H1 (cell line): ENCODE results near the gene LAT. TPM values are rescaled to one million over a fixed set of nuclear protein-coding genes. Genes with fewer than 3 reads are reported as not detected.

Experiments used
- CTCF ChIA-PET: fragments of 300-600 bp; sonication (Branson Sonifier 250); formaldehyde crosslinking; loops from one replicate; lab custom pipeline; 2021; ENCODE audit not compliant: partially characterized antibody; lab: Charles Lee
- POLR2A ChIA-PET: fragments of 300-600 bp; sonication (Branson Sonifier 250); formaldehyde crosslinking; loops from one replicate; lab custom pipeline; 2021; ENCODE audit warnings: inconsistent platforms; ENCODE audit not compliant: partially characterized antibody; lab: Charles Lee
- DNase-seq, 2 experiments: peaks; one replicate each; pipeline versions ENCODE4 v3.0.0 to v3.0.0-alpha.2; 2010 to 2022; ENCODE audit warnings: low spot score in 2 of 2, low read depth in 1 of 2, mixed read lengths in 1 of 2
- FAIRE-seq: peaks from 2 replicates; lab custom pipeline; 2011; peaks lifted over from hg19 to GRCh38; lab: Jason Lieb, UNC
- H2AFZ ChIP-seq: 2 replicates; pipeline ENCODE4 v1.8.1; 2012; ENCODE audit warnings: low read length, inconsistent platforms
- H2AK5ac ChIP-seq: 2 replicates; pipeline ENCODE4 v1.6.1; 2013; ENCODE audit warnings: low read depth, low read length
- H2BK120ac ChIP-seq: replicated peaks from 2 replicates; pipeline ENCODE3; 2013; ENCODE audit warnings: low read depth, low read length, inconsistent platforms
- H2BK12ac ChIP-seq: 2 replicates; pipeline ENCODE4 v1.6.1; 2013; ENCODE audit warnings: low read depth, low read length
- H2BK15ac ChIP-seq: 2 replicates; pipeline ENCODE4 v1.6.1; 2013; ENCODE audit warnings: low read length
- H2BK20ac ChIP-seq: 2 replicates; pipeline ENCODE4 v1.6.1; 2013; ENCODE audit warnings: low read length
- H2BK5ac ChIP-seq: 2 replicates; pipeline ENCODE4 v1.6.1; 2013; ENCODE audit warnings: low read depth, low read length
- H3K14ac ChIP-seq: 2 replicates; pipeline ENCODE4 v1.6.1; 2013; ENCODE audit warnings: inconsistent platforms; ENCODE audit not compliant: insufficient read length
- H3K18ac ChIP-seq: 2 replicates; pipeline ENCODE4 v1.6.1; 2013; ENCODE audit warnings: low read length; ENCODE audit errors: extremely low read depth
- H3K23ac ChIP-seq: 2 replicates; pipeline ENCODE4 v1.6.1; 2013; ENCODE audit warnings: inconsistent platforms; ENCODE audit not compliant: insufficient read length
- H3K23me2 ChIP-seq: 2 replicates; pipeline ENCODE4 v1.6.1; 2013; ENCODE audit warnings: low read depth, low read length
- H3K27ac ChIP-seq: 2 replicates; pipeline ENCODE4 v1.6.1; 2011; ENCODE audit warnings: low read depth, low read length, inconsistent platforms
- H3K27me3 ChIP-seq, 4 experiments: replicated peaks in 1 of 4; 1 replicate in 1 of 4; 2 replicates in 3 of 4; pipeline versions ENCODE4 v1.6.1 to v1.8.1; 2011 to 2013; ENCODE audit warnings: low read length in 3 of 4, mild to moderate bottlenecking in 3 of 4, inconsistent platforms in 2 of 4, mixed read lengths in 2 of 4, moderate library complexity in 1 of 4; ENCODE audit not compliant: control insufficient read depth in 3 of 4, insufficient read depth in 3 of 4; ENCODE audit errors: extremely low read depth in 1 of 4
- H3K36me3 ChIP-seq, 4 experiments: 2 replicates each; pipeline versions ENCODE4 v1.6.1 to v1.8.1; 2011 to 2013; ENCODE audit warnings: mild to moderate bottlenecking in 4 of 4, low read length in 3 of 4, moderate library complexity in 2 of 4, control low read depth in 1 of 4, inconsistent platforms in 1 of 4; ENCODE audit not compliant: insufficient read depth in 4 of 4, control insufficient read depth in 2 of 4
- H3K4ac ChIP-seq: replicated peaks from 2 replicates; pipeline ENCODE3; 2013; ENCODE audit warnings: low read length, low read depth, mixed read lengths, inconsistent platforms; ENCODE audit not compliant: insufficient read length
- H3K4me1 ChIP-seq, 4 experiments: replicated peaks in 1 of 4; 1 replicate in 1 of 4; 2 replicates in 3 of 4; pipeline versions ENCODE4 v1.6.1 to v1.8.1; 2011 to 2013; ENCODE audit warnings: low read length in 3 of 4, inconsistent platforms in 2 of 4, mixed read lengths in 1 of 4; ENCODE audit not compliant: insufficient read depth in 4 of 4, control insufficient read depth in 3 of 4
- H3K4me2 ChIP-seq, 2 experiments: 2 replicates each; pipeline versions ENCODE4 v1.6.1 to v1.8.1; 2011 to 2013; ENCODE audit warnings: low read depth in 2 of 2, low read length in 2 of 2, control low read depth in 1 of 2, inconsistent platforms in 1 of 2, mild to moderate bottlenecking in 1 of 2; ENCODE audit not compliant: insufficient read depth in 1 of 2
- H3K4me3 ChIP-seq, 4 experiments: fragments of 200-600, 300-600 bp in 1 of 4; sonication (generic), shearing (Covaris generic), sonication (Bioruptor Twin) in 1 of 4; 2 replicates each; pipeline versions ENCODE4 v1.5.1 to v1.8.1; 2011 to 2016; ENCODE audit warnings: low read length in 4 of 4, low read depth in 3 of 4, control low read depth in 2 of 4, inconsistent platforms in 2 of 4, mild to moderate bottlenecking in 2 of 4, mixed read lengths in 1 of 4, moderate library complexity in 1 of 4; ENCODE audit not compliant: insufficient read depth in 2 of 4; ENCODE audit errors: extremely low read depth in 1 of 4
- H3K56ac ChIP-seq: replicated peaks from 2 replicates; pipeline ENCODE3; 2013; ENCODE audit warnings: low read depth, mild to moderate bottlenecking, mixed read lengths, low read length, inconsistent platforms; ENCODE audit not compliant: insufficient read length
- H3K79me1 ChIP-seq: 2 replicates; pipeline ENCODE4 v1.6.1; 2013; ENCODE audit warnings: low read depth, low read length, control low read depth
- H3K79me2 ChIP-seq, 2 experiments: 2 replicates each; pipeline versions ENCODE4 v1.6.1 to v1.8.1; 2012 to 2013; ENCODE audit warnings: low read length in 2 of 2, mild to moderate bottlenecking in 2 of 2, inconsistent platforms in 1 of 2; ENCODE audit not compliant: insufficient read depth in 2 of 2, control insufficient read depth in 1 of 2
- H3K9ac ChIP-seq, 4 experiments: replicated peaks in 1 of 4; 1 replicate in 1 of 4; 2 replicates in 3 of 4; pipeline versions ENCODE4 v1.6.1 to v1.8.1; 2011 to 2013; ENCODE audit warnings: low read depth in 3 of 4, low read length in 3 of 4, control low read depth in 2 of 4, mild to moderate bottlenecking in 2 of 4, moderate library complexity in 2 of 4, inconsistent platforms in 1 of 4; ENCODE audit errors: extremely low read depth in 1 of 4
- H3K9me3 ChIP-seq, 2 experiments: 2 replicates each; pipeline versions ENCODE4 v1.6.1 to v1.8.1; 2012 to 2013; ENCODE audit warnings: mild to moderate bottlenecking in 2 of 2, moderate library complexity in 2 of 2, control low read depth in 1 of 2, inconsistent platforms in 1 of 2, low read depth in 1 of 2, low read length in 1 of 2, mixed read lengths in 1 of 2; ENCODE audit not compliant: insufficient read depth in 2 of 2
- H4K20me1 ChIP-seq, 2 experiments: replicated peaks in 1 of 2; 2 replicates each; pipeline versions ENCODE3 to v1.8.1; 2011 to 2013; ENCODE audit warnings: inconsistent platforms in 2 of 2, low read length in 2 of 2, mild to moderate bottlenecking in 1 of 2; ENCODE audit not compliant: insufficient read depth in 2 of 2, control insufficient read depth in 1 of 2
- H4K5ac ChIP-seq: 2 replicates; pipeline ENCODE4 v1.6.1; 2013; ENCODE audit warnings: low read length, low read depth, mixed read lengths, inconsistent platforms; ENCODE audit not compliant: insufficient read length
- H4K8ac ChIP-seq: 2 replicates; pipeline ENCODE4 v1.8.0; 2013; ENCODE audit warnings: mild to moderate bottlenecking, moderate library complexity, low read length, inconsistent platforms; ENCODE audit not compliant: insufficient read depth; ENCODE audit errors: extremely low read depth
- H4K91ac ChIP-seq: replicated peaks from 2 replicates; pipeline ENCODE3; 2013; ENCODE audit warnings: low read length, mixed read lengths, inconsistent platforms; ENCODE audit not compliant: insufficient read length
- ATF3 ChIP-seq: IDR thresholded peaks from 2 replicates; pipeline ENCODE4 v1.6.1; 2011; ENCODE audit warnings: low read depth, mild to moderate bottlenecking, low read length; ENCODE audit not compliant: insufficient read depth
- CBX5 ChIP-seq: fragments of 300-800, 300-1000 bp; sonication (generic); IDR thresholded peaks from 2 replicates; pipeline ENCODE4 v1.7.1; 2016; ENCODE audit warnings: antibody characterized with exemption, low read length, low read depth
- CREB1 ChIP-seq: IDR thresholded peaks from 2 replicates; pipeline ENCODE4 v1.6.1; 2012; ENCODE audit warnings: inconsistent platforms
- CTCF ChIP-seq, 3 experiments: IDR thresholded peaks; 1 replicate in 2 of 3; 2 replicates in 1 of 3; pipeline versions ENCODE4 v1.5.1 to v1.6.1; 2011; ENCODE audit warnings: low read length in 3 of 3, mild to moderate bottlenecking in 3 of 3, inconsistent platforms in 2 of 3, low read depth in 1 of 3, moderate library complexity in 1 of 3; ENCODE audit not compliant: insufficient read depth in 1 of 3; ENCODE audit errors: control extremely low read depth in 1 of 3
- GTF2F1 ChIP-seq: IDR thresholded peaks from 2 replicates; pipeline ENCODE4 v1.6.1; 2012; ENCODE audit warnings: low read depth, low read length, improper control_type of control experiment, borderline replicate concordance
- JUND ChIP-seq: IDR thresholded peaks from 2 replicates; pipeline ENCODE4 v1.6.1; 2011; ENCODE audit warnings: mild to moderate bottlenecking, improper control_type of control experiment, low read length
- NRF1 ChIP-seq: IDR thresholded peaks from 2 replicates; pipeline ENCODE4 v1.6.1; 2011; ENCODE audit warnings: mild to moderate bottlenecking, low read depth, low read length, improper control_type of control experiment
- RFX5 ChIP-seq: IDR thresholded peaks from 2 replicates; pipeline ENCODE4 v1.6.1; 2011; ENCODE audit warnings: low read depth, low read length, improper control_type of control experiment, borderline replicate concordance
- SAP30 ChIP-seq: fragments of 300-600 bp; sonication (generic); IDR thresholded peaks from 2 replicates; pipeline ENCODE4 v1.7.1; 2012; ENCODE audit warnings: low read length, moderate library complexity, mild to moderate bottlenecking, inconsistent platforms; ENCODE audit not compliant: insufficient read depth, insufficient replicate concordance
- SIRT6 ChIP-seq: IDR thresholded peaks from one replicate; pipeline ENCODE4 v1.7.1; 2012; ENCODE audit warnings: low read length, inconsistent platforms
- SIX5 ChIP-seq: IDR thresholded peaks from 2 replicates; pipeline ENCODE4 v1.6.1; 2011; ENCODE audit warnings: mild to moderate bottlenecking, low read depth, low read length
- SRF ChIP-seq: IDR thresholded peaks from 2 replicates; pipeline ENCODE4 v1.6.1; 2011; ENCODE audit warnings: mild to moderate bottlenecking, low read depth, low read length, moderate library complexity
- TEAD4 ChIP-seq: IDR thresholded peaks from 2 replicates; pipeline ENCODE4 v1.6.1; 2012; ENCODE audit warnings: low read depth, low read length, inconsistent platforms, mixed read lengths
- polyA plus RNA-seq, 7 experiments: library from polyadenylated mRNA; depleted of rRNA in 3 of 7; stranded (reverse) in 5 of 7; unstranded in 2 of 7; fragments of >200 nt in 5 of 7; fragments of 200-250 nt in 2 of 7; gene quantifications; 1 replicate in 5 of 7; 2 replicates in 1 of 7; 4 replicates in 1 of 7; pipeline versions ENCODE4 v1.2.1 to v1.2.3, GENCODE V29; 2011 to 2013; ENCODE audit warnings: missing spikeins in 2 of 7, mixed read lengths in 2 of 7
- total RNA-seq: library from RNA; stranded (reverse); fragmentation: NEBNext Ultra II Directional; extraction: Animal tissue kit (Norgen Biotek cat#: 25700); gene quantifications from 2 replicates; pipeline ENCODE4 v1.2.1, GENCODE V29; 2021

Gene LAT
- total and polyA plus RNA-seq, 2 of the 8 experiments (the other 6 are each of a cell fraction or from before 2014, with no cell fraction given), result 2.7 to 3.4 TPM

GRCh38 chr16:28943281-28943680 lies 41.6 kb upstream of the LAT start:
- H3K79me1 ChIP-seq, result no peaks in the 10 kb centered on the region
- H2BK20ac ChIP-seq, result no peak overlapping the region
- no peak overlapping the region for H2AK5ac ChIP-seq
- POLR2A ChIA-PET, result interaction anchor here (0.7 to 3.0 kb wide), 6 partner anchors 12 to 121 kb away, joined by 3 to 13 read pairs (median 4); partner anchors contain the start of genes ATXN2L, CD19 and RABEP2
- H3K4me3 ChIP-seq, result no peak overlapping the region
- H3K4me2 ChIP-seq, result no peak overlapping the region
- H2BK5ac ChIP-seq, result no peak overlapping the region
- H2AFZ ChIP-seq, result no peak overlapping the region
- H3K18ac ChIP-seq, result no peak overlapping the region
- H4K5ac ChIP-seq, result no peak overlapping the region
- FAIRE-seq (no peak), DNase-seq (no peak)
- H4K8ac ChIP-seq, result no peak overlapping the region
- H3K27ac ChIP-seq, result no peak overlapping the region
- peaks cover 5% of the 10 kb centered on the region for H3K23me2 ChIP-seq
- peaks cover 0 to 5% (median 1%) of the 10 kb centered on the region in 4 experiments; a peak in 3 of 7 replicates for H3K4me1 ChIP-seq
- CTCF ChIA-PET, result interaction anchor here (1.2 to 5.4 kb wide), 8 partner anchors 11 to 96 kb away, joined by 5 to 42 read pairs (median 18); partner anchors contain the start of genes ATP2A1, CD19 and RABEP2
- no peaks in the 10 kb centered on the region for H4K20me1 ChIP-seq
- no peak overlapping the region for H2BK120ac ChIP-seq
- no peak overlapping the region for H3K14ac ChIP-seq
- no peak overlapping the region for H3K4ac ChIP-seq
- no peaks in the 10 kb centered on the region for H3K27me3 ChIP-seq
- H3K36me3 ChIP-seq, result no peaks in the 10 kb centered on the region
- no peak overlapping the region for H3K23ac ChIP-seq
- H4K91ac ChIP-seq, result no peak overlapping the region
- H3K9ac ChIP-seq, result no peak overlapping the region; a peak in 1 of 7 replicates
- no peak overlapping the region for H2BK12ac ChIP-seq
- H3K56ac ChIP-seq, result no peak overlapping the region
- no peak overlapping the region for H2BK15ac ChIP-seq
- no peaks in the 10 kb centered on the region for H3K79me2 ChIP-seq
- H3K9me3 ChIP-seq, result no peaks in the 10 kb centered on the region
- no peak for TF ChIP-seq SRF
- no peak for TF ChIP-seq SAP30
- no peak for TF ChIP-seq SIRT6
- no peak for TF ChIP-seq ATF3
- TF ChIP-seq TEAD4, result no peak
- TF ChIP-seq JUND, result no peak
- TF ChIP-seq GTF2F1, result no peak
- TF ChIP-seq RFX5, result no peak
- no peak for TF ChIP-seq CREB1
- TF ChIP-seq SIX5, result no peak
- TF ChIP-seq CBX5, result no peak
- TF ChIP-seq CTCF (IDR thresholded peaks at IDR 0.05; ENCODE audit: control extremely low read depth in 1 of 3, insufficient read depth in 1 of 3, low read depth in 1 of 3, low read length in 3 of 3), result no peak
- TF ChIP-seq NRF1, result no peak
